GM15510 (cell line): ENCODE data around the gene HSPH1.

Experiments
- POLR2A ChIP-seq: IDR thresholded peaks from 3 replicates; pipeline ENCODE4 v1.6.1; 2011; ENCODE audit warnings: borderline replicate concordance; ENCODE audit not compliant: insufficient read length; ENCODE audit errors: extremely low read depth

Gene HSPH1

DNA sequence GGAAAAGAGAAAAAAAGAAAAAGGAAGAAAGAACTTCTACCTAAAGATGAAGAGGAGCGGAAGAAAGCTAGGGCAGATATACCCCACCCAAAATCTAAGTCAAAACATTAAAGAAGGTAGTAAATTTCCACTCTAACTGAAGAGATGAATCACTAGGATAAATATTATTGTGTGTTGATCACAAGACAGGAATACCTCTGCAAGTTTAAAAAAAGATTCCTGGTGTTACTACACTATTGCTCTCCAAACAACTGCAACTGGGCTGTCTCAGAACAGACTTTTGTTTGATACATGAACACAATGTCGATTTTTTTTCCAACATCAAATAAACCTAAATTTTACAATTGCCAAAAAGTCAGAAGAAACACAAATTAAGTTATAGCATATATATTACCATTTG lies 6.8 kb downstream of the HSPH1 start:
- no peak for TF ChIP-seq POLR2A

GRCh38 chr13:31151837-31152236 lies 9.9 kb downstream of the HSPH1 start:
- no peak for TF ChIP-seq POLR2A

DNA sequence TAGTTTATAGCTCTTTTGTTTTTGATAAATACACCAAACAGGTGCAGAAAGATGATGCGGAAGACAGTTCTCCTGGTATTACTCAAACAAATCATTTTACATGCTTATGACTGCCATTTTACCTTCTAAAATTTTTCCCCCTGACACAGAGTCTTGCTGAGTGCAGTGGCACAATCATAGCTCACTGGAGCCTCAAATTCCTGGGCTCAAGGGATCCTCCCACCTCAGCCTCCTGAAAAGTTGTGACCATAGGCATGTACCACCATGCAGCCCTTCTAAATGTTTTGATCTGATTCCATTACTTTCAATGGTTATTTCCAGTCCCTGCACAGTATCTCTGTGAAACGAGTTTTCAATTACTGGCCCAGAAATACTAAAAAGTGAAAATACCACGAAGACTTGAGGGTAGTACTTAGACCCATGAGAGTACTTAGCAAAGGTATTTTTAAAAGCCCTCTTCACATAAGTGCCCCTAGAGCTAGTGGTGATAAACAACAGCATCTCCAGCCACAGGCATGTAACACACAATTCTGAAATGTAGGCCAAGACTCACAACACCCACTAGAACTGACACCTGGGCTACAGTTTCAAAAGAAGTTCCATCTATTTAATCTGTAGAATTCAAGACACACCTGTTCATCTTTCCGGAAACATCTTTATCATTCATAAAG lies 11.3 kb downstream of the HSPH1 start:
- TF ChIP-seq POLR2A = no peak

DNA sequence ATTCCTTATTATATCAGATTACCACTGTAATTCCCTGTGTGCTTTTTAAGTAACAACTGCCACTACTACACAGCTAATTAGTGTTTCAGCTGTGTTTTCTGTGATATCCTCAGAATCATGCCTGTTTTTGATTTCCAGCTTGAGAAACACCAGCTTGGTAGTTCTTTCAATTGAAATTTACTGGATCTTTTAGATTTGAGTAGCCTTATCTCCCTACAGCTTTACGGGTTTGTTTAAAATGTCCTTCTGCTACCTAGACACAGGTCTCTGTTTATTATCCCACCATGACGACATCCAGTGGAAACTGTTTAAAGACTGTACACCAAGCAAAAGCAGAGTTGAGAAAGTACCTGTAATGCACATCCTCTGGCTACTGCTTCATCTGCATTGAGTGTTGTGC lies 12.1 kb downstream of the HSPH1 start:
- TF ChIP-seq POLR2A = no peak

DNA sequence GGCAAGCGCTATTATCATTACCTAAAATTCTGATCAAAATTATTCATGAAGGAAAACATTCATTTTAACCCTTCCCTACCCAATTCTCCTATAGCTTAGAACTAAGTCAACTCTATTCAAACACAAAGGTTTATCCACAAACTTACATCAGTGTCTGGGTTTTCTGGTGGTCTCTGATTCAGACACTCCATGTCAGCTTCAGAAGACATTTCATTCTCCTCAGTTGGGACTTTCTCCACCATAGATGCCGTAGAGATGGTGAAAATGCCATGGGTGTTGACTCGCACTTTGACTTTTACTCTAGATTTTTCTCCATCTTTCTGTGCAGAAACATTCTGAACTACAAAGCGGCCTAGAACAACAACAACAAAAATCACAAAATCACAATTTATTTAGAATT lies 16.3 kb downstream of the HSPH1 start:
- no peak for TF ChIP-seq POLR2A

DNA sequence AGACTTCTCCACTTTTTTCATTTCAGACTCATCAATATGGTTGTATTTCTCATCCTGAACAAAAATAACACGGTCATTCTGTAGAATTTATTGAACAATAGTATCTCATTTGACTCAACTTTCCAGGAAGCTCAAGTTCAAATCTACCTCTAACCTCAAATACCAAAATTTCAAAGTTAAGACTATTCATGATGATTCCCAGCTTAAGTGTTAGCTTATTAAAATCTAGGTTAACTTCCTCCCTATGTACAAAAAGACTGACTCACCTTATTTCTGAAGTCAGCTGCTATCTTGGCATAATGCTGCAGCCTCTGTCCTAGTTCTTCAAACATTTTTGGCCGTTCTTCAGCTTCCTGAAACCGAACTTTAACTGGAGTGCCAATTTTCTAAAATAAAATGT lies 23.2 kb downstream of the HSPH1 start:
- TF ChIP-seq POLR2A = no peak

DNA sequence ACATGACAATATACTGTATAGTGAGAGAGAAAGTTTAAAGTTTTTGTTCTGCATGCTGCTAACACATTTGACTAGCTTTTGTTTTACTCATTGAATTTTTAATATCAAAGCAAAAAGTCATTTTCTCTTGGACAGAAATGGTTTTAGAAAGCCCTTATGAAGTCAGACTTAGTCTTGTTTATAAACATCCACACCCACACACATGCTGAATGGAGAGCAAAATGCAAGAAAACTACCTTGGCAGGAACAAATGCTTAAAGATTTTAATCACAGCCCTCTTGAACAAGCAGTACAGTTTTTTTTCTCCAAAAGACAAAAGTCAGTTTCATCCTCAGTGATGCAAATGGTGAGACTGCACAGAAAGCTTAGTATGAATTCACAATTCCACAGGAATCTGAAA lies 25.0 kb downstream of the HSPH1 start:
- TF ChIP-seq POLR2A = no peak

- no peak for TF ChIP-seq POLR2A
Measured at GRCh38 chr13:31134039-31134711, 27.5 kb downstream of the HSPH1 start.

- no peak for TF ChIP-seq POLR2A
Measured at GRCh38 chr13:31133621-31134020, 28.1 kb downstream of the HSPH1 start.

GRCh38 chr13:31131470-31131961 lies 30.2 kb downstream of the HSPH1 start:
- TF ChIP-seq POLR2A = no peak

- TF ChIP-seq POLR2A = no peak
Measured at GRCh38 chr13:31129419-31129818, 32.3 kb downstream of the HSPH1 start.

DNA sequence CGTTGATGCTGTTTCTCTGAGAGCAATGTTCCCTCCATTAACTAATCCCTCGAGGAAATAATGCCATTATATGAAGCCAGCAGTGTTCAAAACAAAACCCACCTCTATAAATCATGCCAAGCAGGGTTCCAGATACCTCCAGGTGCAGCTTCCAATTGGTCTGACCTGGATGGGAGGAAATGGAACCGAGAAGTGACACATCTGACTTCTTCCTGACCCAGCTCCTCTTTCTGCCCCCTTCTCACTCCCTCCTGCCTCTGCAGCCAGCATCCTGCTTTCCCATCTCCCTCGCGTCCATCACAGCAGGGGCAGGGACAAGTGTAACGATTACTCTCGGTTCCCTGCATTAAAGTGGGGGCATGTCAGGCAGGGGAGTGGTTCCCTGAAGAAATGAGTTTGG lies 37.5 kb downstream of the HSPH1 start:
- TF ChIP-seq POLR2A = no peak

GRCh38 chr13:31122544-31123260 lies 39.0 kb downstream of the HSPH1 start:
- TF ChIP-seq POLR2A = no peak

- TF ChIP-seq POLR2A = no peak
Measured at GRCh38 chr13:31122143-31122542, 39.6 kb downstream of the HSPH1 start.

- no peak for TF ChIP-seq POLR2A
Measured at GRCh38 chr13:31121379-31122140, 40.1 kb downstream of the HSPH1 start.
